HEK293 (cell line): ENCODE measurements around the gene ZDHHC17.

Experiments used
- ATF2 ChIP-seq: fragments of 450-650 bp; formaldehyde crosslinking; IDR thresholded peaks from 2 replicates; pipeline ENCODE4 v1.5.1; 2016; ENCODE audit warnings: missing biosample characterization, missing genetic modification characterization, low read depth
- BCL6B ChIP-seq: fragments of 450-650 bp; formaldehyde crosslinking; IDR thresholded peaks from 2 replicates; pipeline ENCODE4 v1.5.1; 2017; ENCODE audit warnings: missing biosample characterization, missing genetic modification characterization
- GLI4 ChIP-seq: fragments of 450-650 bp; formaldehyde crosslinking; IDR thresholded peaks from 2 replicates; pipeline ENCODE4 v1.5.1; 2016; ENCODE audit warnings: missing biosample characterization, missing genetic modification characterization
- GLIS1 ChIP-seq: fragments of 450-650 bp; formaldehyde crosslinking; IDR thresholded peaks from 2 replicates; pipeline ENCODE4 v1.5.1; 2016; ENCODE audit warnings: missing biosample characterization, missing genetic modification characterization
- GLIS2 ChIP-seq: fragments of 450-650 bp; formaldehyde crosslinking; IDR thresholded peaks from 2 replicates; pipeline ENCODE4 v1.5.1; 2016; ENCODE audit warnings: missing biosample characterization, missing genetic modification characterization
- KLF16 ChIP-seq: fragments of 450-650 bp; formaldehyde crosslinking; IDR thresholded peaks from 2 replicates; pipeline ENCODE4 v1.5.1; 2017; ENCODE audit warnings: missing biosample characterization, missing genetic modification characterization
- KLF8 ChIP-seq: fragments of 450-650 bp; formaldehyde crosslinking; IDR thresholded peaks from 2 replicates; pipeline ENCODE4 v1.5.1; 2016; ENCODE audit warnings: missing biosample characterization, missing genetic modification characterization
- KLF9 ChIP-seq: fragments of 450-650 bp; formaldehyde crosslinking; IDR thresholded peaks from 2 replicates; pipeline ENCODE4 v1.5.1; 2016; ENCODE audit warnings: missing biosample characterization, missing genetic modification characterization, low read depth
- PATZ1 ChIP-seq: fragments of 450-650 bp; formaldehyde crosslinking; IDR thresholded peaks from 2 replicates; pipeline ENCODE4 v1.5.1; 2016; ENCODE audit warnings: missing biosample characterization, missing genetic modification characterization
- PBX3 ChIP-seq: sonication (generic); formaldehyde crosslinking; IDR thresholded peaks from 2 replicates; pipeline ENCODE4 v1.8.1; 2022; ENCODE audit warnings: mild to moderate bottlenecking, moderate library complexity, missing genetic modification reagents
- PRDM4 ChIP-seq: fragments of 450-650 bp; formaldehyde crosslinking; IDR thresholded peaks from 2 replicates; pipeline ENCODE4 v1.5.1; 2017; ENCODE audit warnings: missing biosample characterization, missing genetic modification characterization
- SALL2 ChIP-seq: fragments of 450-650 bp; formaldehyde crosslinking; IDR thresholded peaks from 2 replicates; pipeline ENCODE4 v1.5.0; 2017; ENCODE audit warnings: missing biosample characterization, mild to moderate bottlenecking, missing genetic modification characterization, borderline replicate concordance
- ZBTB20 ChIP-seq: fragments of 450-650 bp; formaldehyde crosslinking; IDR thresholded peaks from 2 replicates; pipeline ENCODE4 v1.5.1; 2016; ENCODE audit warnings: missing biosample characterization, missing genetic modification characterization
- ZFHX2 ChIP-seq: fragments of 450-650 bp; formaldehyde crosslinking; conservative IDR thresholded peaks from 2 replicates; pipeline ENCODE4 v1.5.1; 2016; ENCODE audit warnings: missing biosample characterization, missing genetic modification characterization
- ZNF184 ChIP-seq: fragments of 450-650 bp; IDR thresholded peaks from 2 replicates; pipeline ENCODE4 v1.5.1; 2018; ENCODE audit warnings: missing biosample characterization, mild to moderate bottlenecking, missing genetic modification characterization
- ZNF214 ChIP-seq: fragments of 450-650 bp; formaldehyde crosslinking; IDR thresholded peaks from 2 replicates; pipeline ENCODE4 v1.5.1; 2017; ENCODE audit warnings: missing biosample characterization, mild to moderate bottlenecking, missing genetic modification characterization, borderline replicate concordance
- ZNF221 ChIP-seq: fragments of 450-650 bp; formaldehyde crosslinking; IDR thresholded peaks from 2 replicates; pipeline ENCODE4 v1.5.1; 2017; ENCODE audit warnings: missing biosample characterization, missing genetic modification characterization, borderline replicate concordance
- ZNF292 ChIP-seq: fragments of 450-650 bp; formaldehyde crosslinking; IDR thresholded peaks from 2 replicates; pipeline ENCODE4 v1.5.1; 2016; ENCODE audit warnings: low read depth, missing biosample characterization, missing genetic modification characterization, borderline replicate concordance
- ZNF302 ChIP-seq: fragments of 450-650 bp; formaldehyde crosslinking; IDR thresholded peaks from 2 replicates; pipeline ENCODE4 v1.5.1; 2016; ENCODE audit warnings: missing biosample characterization, missing genetic modification characterization, low read depth
- ZNF404 ChIP-seq: fragments of 450-650 bp; formaldehyde crosslinking; IDR thresholded peaks from 2 replicates; pipeline ENCODE4 v1.5.1; 2017; ENCODE audit warnings: missing biosample characterization, missing genetic modification characterization
- ZNF48 ChIP-seq: fragments of 450-650 bp; formaldehyde crosslinking; IDR thresholded peaks from 2 replicates; pipeline ENCODE4 v1.5.1; 2016; ENCODE audit warnings: missing biosample characterization, missing genetic modification characterization
- ZNF529 ChIP-seq: fragments of 450-650 bp; formaldehyde crosslinking; IDR thresholded peaks from 2 replicates; pipeline ENCODE4 v1.5.1; 2017; ENCODE audit warnings: missing genetic modification characterization, missing biosample characterization; ENCODE audit not compliant: insufficient replicate concordance
- ZNF530 ChIP-seq: fragments of 450-650 bp; formaldehyde crosslinking; IDR thresholded peaks from 2 replicates; pipeline ENCODE4 v1.5.1; 2016; ENCODE audit warnings: low read depth, missing biosample characterization, missing genetic modification characterization
- ZNF571 ChIP-seq: fragments of 450-650 bp; formaldehyde crosslinking; IDR thresholded peaks from 2 replicates; pipeline ENCODE4 v1.5.0; 2017; ENCODE audit warnings: missing biosample characterization, missing genetic modification characterization
- ZNF626 ChIP-seq: fragments of 450-650 bp; sonication (Bioruptor Pico); formaldehyde crosslinking; IDR thresholded peaks from 2 replicates; pipeline ENCODE4 v1.5.1; 2018; ENCODE audit warnings: missing biosample characterization, missing genetic modification characterization, inconsistent platforms
- ZNF654 ChIP-seq: fragments of 450-650 bp; formaldehyde crosslinking; IDR thresholded peaks from 2 replicates; pipeline ENCODE4 v1.5.1; 2016; ENCODE audit warnings: low read depth, missing biosample characterization, missing genetic modification characterization
- ZNF747 ChIP-seq: fragments of 450-650 bp; formaldehyde crosslinking; IDR thresholded peaks from 2 replicates; pipeline ENCODE4 v1.5.1; 2016; ENCODE audit warnings: missing biosample characterization, missing genetic modification characterization
- ZNF785 ChIP-seq: fragments of 450-650 bp; formaldehyde crosslinking; IDR thresholded peaks from 2 replicates; pipeline ENCODE4 v1.5.1; 2016; ENCODE audit warnings: missing biosample characterization, missing genetic modification characterization
- ZNF830 ChIP-seq: fragments of 450-650 bp; IDR thresholded peaks from 2 replicates; pipeline ENCODE4 v1.5.0; 2018; ENCODE audit warnings: missing biosample characterization, missing genetic modification characterization, low read depth, mild to moderate bottlenecking, moderate library complexity
- ZSCAN30 ChIP-seq: fragments of 450-650 bp; IDR thresholded peaks from 2 replicates; pipeline ENCODE4 v1.5.1; 2018; ENCODE audit warnings: missing biosample characterization, mild to moderate bottlenecking, missing genetic modification characterization, moderate library complexity

The ZDHHC17 gene

GRCh38 chr12:76879710-76880518, 116.0 kb downstream of the ZDHHC17 start (continued):
- TF ChIP-seq ZNF184 (tag by site-specific recombination): no peak
- no peak for TF ChIP-seq ZNF404 (tag by site-specific recombination)
- TF ChIP-seq KLF9 (tag by site-specific recombination): no peak
- no peak for TF ChIP-seq ZNF530 (tag by site-specific recombination)
- TF ChIP-seq ZNF654 (tag by site-specific recombination): no peak
- TF ChIP-seq GLIS2 (tag by site-specific recombination): no peak
- TF ChIP-seq ZNF292: no peak
- no peak for TF ChIP-seq ZNF747 (tag by site-specific recombination)
- no peak for TF ChIP-seq KLF16 (tag by site-specific recombination)
- no peak for TF ChIP-seq PBX3 (CRISPR knock-in tag)
- no peak for TF ChIP-seq SALL2 (tag by site-specific recombination)
- no peak for TF ChIP-seq BCL6B
- TF ChIP-seq ZNF48 (tag by site-specific recombination): no peak
- no peak for TF ChIP-seq ZNF571 (tag by site-specific recombination)
- no peak for TF ChIP-seq KLF8
- TF ChIP-seq ATF2 (tag by site-specific recombination): no peak
- no peak for TF ChIP-seq ZNF302 (tag by site-specific recombination)
- no peak for TF ChIP-seq GLIS1 (tag by site-specific recombination)
- no peak for TF ChIP-seq ZNF626 (tag by site-specific recombination)
- no peak for TF ChIP-seq ZNF785
- TF ChIP-seq ZNF830: no peak
- TF ChIP-seq PATZ1: no peak
- TF ChIP-seq ZNF529 (tag by site-specific recombination): no peak
- no peak for TF ChIP-seq ZNF221 (tag by site-specific recombination)
- TF ChIP-seq GLI4: no peak
- 0 out of 2 replicates have a peak, but pooled peaks have one; percentile 10 for TF ChIP-seq ZSCAN30 (tag by site-specific recombination)
- peak; percentile 15; the same call in 1 of the 2 replicates for TF ChIP-seq ZFHX2 (tag by site-specific recombination)
- TF ChIP-seq PRDM4: peak; percentile 60; the same call in 1 of the 2 replicates
- TF ChIP-seq ZNF214: no peak
- TF ChIP-seq ZBTB20 (tag by site-specific recombination): no peak
